HG02610 (cell line): Measurements from ENCODE around the gene KRT33B.
"Not testable (repeated sequence)": the region's sequence is repeated elsewhere in the genome, so short reads cannot be mapped to it uniquely, and the experiment has no call there.

Experiments
- ATAC-seq: cut with Tn5 transposase; IDR thresholded peaks from one replicate; pipeline ENCODE4 v1.9.1; 2021; ENCODE audit warnings: mild to moderate bottlenecking, moderate library complexity; ENCODE audit not compliant: unreplicated experiment

Gene KRT33B

GRCh38 chr17:41350381-41350878 lies 19.2 kb downstream of the KRT33B start, which contains the start of gene KRT33A:
Gene KRT33A (minus strand): TSS chr17:41350828. CDS start chr17:41350767, 61 bp downstream.
- ATAC-seq = not testable (repeated sequence)

- ATAC-seq = no peak
Observed at GRCh38 chr17:41347869-41348760, 21.5 kb downstream of the KRT33B start.

- ATAC-seq = not testable (repeated sequence)
Observed at GRCh38 chr17:41346421-41346820, 23.2 kb downstream of the KRT33B start.

- ATAC-seq = no peak
Observed at GRCh38 chr17:41345992-41346391, 23.6 kb downstream of the KRT33B start.

- ATAC-seq = no peak
Observed at GRCh38 chr17:41343029-41343428, 26.6 kb downstream of the KRT33B start.

- ATAC-seq = no peak
Observed at GRCh38 chr17:41340934-41341861, 28.4 kb downstream of the KRT33B start.

- no peak for ATAC-seq
Observed at GRCh38 chr17:41340494-41340893, 29.1 kb downstream of the KRT33B start.

GRCh38 chr17:41339571-41340172 lies 29.9 kb downstream of the KRT33B start:
- ATAC-seq = no peak

- no peak for ATAC-seq
Observed at GRCh38 chr17:41338961-41339485, 30.6 kb downstream of the KRT33B start.

- no peak for ATAC-seq
Observed at GRCh38 chr17:41335747-41336146, 33.9 kb downstream of the KRT33B start.

- ATAC-seq = no peak
Observed at GRCh38 chr17:41334385-41335305, 35.0 kb downstream of the KRT33B start.

GRCh38 chr17:41333836-41334235 lies 35.8 kb downstream of the KRT33B start:
- no peak for ATAC-seq

- no peak for ATAC-seq
Observed at GRCh38 chr17:41333098-41333497, 36.5 kb downstream of the KRT33B start.

GRCh38 chr17:41332239-41332638 lies 37.4 kb downstream of the KRT33B start:
- no peak for ATAC-seq

- ATAC-seq = no peak
Observed at GRCh38 chr17:41331606-41332005, 38.0 kb downstream of the KRT33B start.

- ATAC-seq = no peak
Observed at GRCh38 chr17:41329279-41329948, 40.2 kb downstream of the KRT33B start.

- no peak for ATAC-seq
Observed at GRCh38 chr17:41328207-41328606, 41.4 kb downstream of the KRT33B start.

GRCh38 chr17:41327411-41328120 lies 42.0 kb downstream of the KRT33B start:
- no peak for ATAC-seq
